HCT116 (cell line): ENCODE measurements around the gene DCN. TPM values are rescaled to one million over a fixed set of nuclear protein-coding genes. Genes with fewer than 3 reads are reported as not detected.

ENCODE experiments used
- ATAC-seq: fragments of 200-7000 bp; cut with Tn5 transposase; 2 replicates; pipeline ENCODE4 v1.9.1; 2020; ENCODE audit warnings: mild to moderate bottlenecking, moderate library complexity
- BruUV-seq: library from RNA; stranded (reverse); fragments of 400-500 nt; replicated peaks from 2 replicates; lab custom pipeline; 2021; lab: Mats Ljungman, UMichigan
- CTCF ChIA-PET: fragments of 300-600 bp; sonication (Branson Sonifier 250); formaldehyde crosslinking; loops from one replicate; lab custom pipeline; 2021; ENCODE audit warnings: antibody characterized with exemption; lab: Charles Lee
- POLR2A ChIA-PET: fragments of 300-600, 350-600 bp; sonication (Branson Sonifier 250); formaldehyde crosslinking; loops from one replicate; lab custom pipeline; 2021; ENCODE audit warnings: antibody characterized with exemption; lab: Charles Lee
- RAD21 ChIA-PET, 2 experiments: fragments of 300-600 bp; sonication (Branson Sonifier 250); formaldehyde crosslinking; loops; one replicate each; lab custom pipeline; 2023; ENCODE audit warnings: low total read pairs in 2 of 2; ENCODE audit not compliant: uncharacterized antibody in 2 of 2, unreplicated experiment in 2 of 2, low non-redundant PET in 1 of 2; lab: Charles Lee
- DNase-seq: peaks from one replicate; pipeline ENCODE4 v3.0.0-alpha.2; 2010; ENCODE audit warnings: low read depth, low spot score
- H2AFZ ChIP-seq: fragments of 200-600 bp; shearing (Covaris generic), sonication (generic); 2 replicates; pipeline ENCODE4 v1.6.1; 2017; ENCODE audit warnings: low read depth, mixed run types, mixed read lengths, antibody characterized with exemption, low read length; ENCODE audit not compliant: poor library complexity, severe bottlenecking
- H3K27ac ChIP-seq: 2 replicates; pipeline ENCODE4 v1.5.1; 2012; ENCODE audit warnings: low read depth, low read length
- H3K27me3 ChIP-seq: fragments of 200-600 bp; sonication (generic); 2 replicates; pipeline ENCODE4 v1.6.1; 2016; ENCODE audit warnings: mixed run types, low read length, mixed read lengths; ENCODE audit not compliant: insufficient read depth
- H3K36me3 ChIP-seq, 2 experiments: fragments of 200-500 bp in 1 of 2; fragments of 200-600 bp in 1 of 2; sonication (Bioruptor generic) in 1 of 2; sonication (generic) in 1 of 2; 2 replicates each; pipeline versions ENCODE4 v1.5.1 to v1.6.1; 2014 to 2016; ENCODE audit warnings: low read length in 2 of 2, inconsistent platforms in 1 of 2, mixed read lengths in 1 of 2, mixed run types in 1 of 2; ENCODE audit not compliant: insufficient read depth in 2 of 2, control insufficient read depth in 1 of 2
- H3K4me1 ChIP-seq, 2 experiments: fragments of 200-600 bp in 1 of 2; sonication (generic) in 1 of 2; 2 replicates each; pipeline versions ENCODE4 v1.5.1 to v1.6.1; 2012 to 2017; ENCODE audit warnings: low read length in 2 of 2, inconsistent platforms in 1 of 2, mild to moderate bottlenecking in 1 of 2, mixed read lengths in 1 of 2, mixed run types in 1 of 2, moderate library complexity in 1 of 2; ENCODE audit not compliant: insufficient read depth in 2 of 2, control insufficient read depth in 1 of 2
- H3K4me2 ChIP-seq: fragments of 200-600 bp; sonication (generic); 2 replicates; pipeline ENCODE4 v1.6.1; 2017; ENCODE audit warnings: mixed run types, low read length, mixed read lengths
- H3K4me3 ChIP-seq, 2 experiments: fragments of 200-600 bp in 1 of 2; sonication (generic) in 1 of 2; replicated peaks in 1 of 2; 2 replicates each; pipeline ENCODE4 v1.5.1; 2011 to 2016; ENCODE audit warnings: low read length in 2 of 2, control low read depth in 1 of 2, low read depth in 1 of 2, mild to moderate bottlenecking in 1 of 2, mixed read lengths in 1 of 2, mixed run types in 1 of 2
- H3K79me2 ChIP-seq: fragments of 200-600 bp; sonication (generic); 2 replicates; pipeline ENCODE4 v1.6.1; 2017; ENCODE audit warnings: mild to moderate bottlenecking, mixed run types, low read length, moderate library complexity, mixed read lengths; ENCODE audit not compliant: insufficient read depth
- H3K9ac ChIP-seq: fragments of 200-600 bp; sonication (generic); 2 replicates; pipeline ENCODE4 v1.6.1; 2016; ENCODE audit warnings: low read length, mixed read lengths
- H3K9me2 ChIP-seq: fragments of 200-600 bp; sonication (generic), shearing (Covaris generic); 2 replicates; pipeline ENCODE4 v1.6.1; 2017; ENCODE audit warnings: mixed run types, mild to moderate bottlenecking, moderate library complexity; ENCODE audit not compliant: insufficient read depth
- H3K9me3 ChIP-seq, 2 experiments: fragments of 200-500 bp in 1 of 2; fragments of 200-600 bp in 1 of 2; sonication (Bioruptor generic) in 1 of 2; sonication (generic) in 1 of 2; 2 replicates each; pipeline ENCODE4 v1.6.1; 2014 to 2017; ENCODE audit warnings: low read length in 2 of 2, mixed read lengths in 2 of 2, inconsistent platforms in 1 of 2, low read depth in 1 of 2, mild to moderate bottlenecking in 1 of 2, mixed run types in 1 of 2, moderate library complexity in 1 of 2; ENCODE audit not compliant: control insufficient read depth in 1 of 2, insufficient read depth in 1 of 2
- H4K20me1 ChIP-seq: fragments of 200-600 bp; sonication (generic), shearing (Covaris generic); 2 replicates; pipeline ENCODE4 v1.6.1; 2017; ENCODE audit warnings: mixed run types, mild to moderate bottlenecking, moderate library complexity; ENCODE audit not compliant: insufficient read depth
- CBX3 ChIP-seq: IDR thresholded peaks from 2 replicates; pipeline ENCODE4 v1.6.1; 2012; ENCODE audit warnings: low read depth
- CEBPB ChIP-seq: IDR thresholded peaks from 2 replicates; pipeline ENCODE4 v1.6.1; 2012; ENCODE audit warnings: low read depth
- ELF1 ChIP-seq: IDR thresholded peaks from 2 replicates; pipeline ENCODE4 v1.6.1; 2012; ENCODE audit warnings: low read depth, borderline replicate concordance
- EZH2 ChIP-seq: fragments of 200-600 bp; sonication (generic); IDR thresholded peaks from 2 replicates; pipeline ENCODE4 v1.6.1; 2017; ENCODE audit warnings: antibody characterized with exemption, mixed run types
- EZH2phosphoT487 ChIP-seq: fragments of 200-600 bp; IDR thresholded peaks from 2 replicates; pipeline ENCODE4 v1.6.1; 2018; ENCODE audit warnings: antibody characterized with exemption, borderline replicate concordance
- POLR2A ChIP-seq: IDR thresholded peaks from 2 replicates; pipeline ENCODE4 v1.7.0; 2011; ENCODE audit warnings: borderline replicate concordance; ENCODE audit not compliant: insufficient read depth, insufficient read length; ENCODE audit errors: extremely low read depth
- RAD21 ChIP-seq: IDR thresholded peaks from 2 replicates; pipeline ENCODE4 v1.6.1; 2012; ENCODE audit warnings: low read depth, mild to moderate bottlenecking
- REST ChIP-seq: IDR thresholded peaks from 2 replicates; pipeline ENCODE4 v1.6.1; 2012; ENCODE audit warnings: low read depth
- SIN3A ChIP-seq: IDR thresholded peaks from 2 replicates; pipeline ENCODE4 v1.6.1; 2012; ENCODE audit warnings: low read depth
- SP1 ChIP-seq: IDR thresholded peaks from 2 replicates; pipeline ENCODE4 v1.6.1; 2012; ENCODE audit warnings: low read depth
- YY1 ChIP-seq: IDR thresholded peaks from 2 replicates; pipeline ENCODE4 v1.6.1; 2011; ENCODE audit warnings: low read length, low read depth, moderate library complexity, mild to moderate bottlenecking; ENCODE audit not compliant: insufficient replicate concordance; ENCODE audit errors: extremely low read depth
- ZFX ChIP-seq: fragments of 450-650 bp; IDR thresholded peaks from 2 replicates; pipeline ENCODE4 v1.6.1; 2017
- ZNF274 ChIP-seq: fragments of 200-500 bp; sonication (Bioruptor generic); IDR thresholded peaks from 2 replicates; pipeline ENCODE4 v1.6.1; 2014; ENCODE audit warnings: mild to moderate bottlenecking, low read depth, low read length, inconsistent platforms
- intact Hi-C: fragments of 100-400 bp; cut with micrococcal nuclease; formaldehyde crosslinking; loops from 2 replicates; pipeline ENCODE4 v1.10.0; 2022
- total RNA-seq: library from RNA; stranded (reverse); gene quantifications from one replicate; pipeline ENCODE4 v1.2.1, GENCODE V29; 2021; ENCODE audit not compliant: unreplicated experiment
- TF ChIP-seq, protein P1 (sequence below): IDR thresholded peaks from 2 replicates; pipeline ENCODE4 v1.6.1; 2011; ENCODE audit warnings: mild to moderate bottlenecking, low read length, moderate library complexity; ENCODE audit not compliant: insufficient replicate concordance; ENCODE audit errors: extremely low read depth
- TF ChIP-seq, protein P2 (sequence below): IDR thresholded peaks from 2 replicates; pipeline ENCODE4 v1.6.1; 2012

Gene DCN
- total RNA-seq, 1 experiment from 2014 or later: 3.6 TPM

DNA sequence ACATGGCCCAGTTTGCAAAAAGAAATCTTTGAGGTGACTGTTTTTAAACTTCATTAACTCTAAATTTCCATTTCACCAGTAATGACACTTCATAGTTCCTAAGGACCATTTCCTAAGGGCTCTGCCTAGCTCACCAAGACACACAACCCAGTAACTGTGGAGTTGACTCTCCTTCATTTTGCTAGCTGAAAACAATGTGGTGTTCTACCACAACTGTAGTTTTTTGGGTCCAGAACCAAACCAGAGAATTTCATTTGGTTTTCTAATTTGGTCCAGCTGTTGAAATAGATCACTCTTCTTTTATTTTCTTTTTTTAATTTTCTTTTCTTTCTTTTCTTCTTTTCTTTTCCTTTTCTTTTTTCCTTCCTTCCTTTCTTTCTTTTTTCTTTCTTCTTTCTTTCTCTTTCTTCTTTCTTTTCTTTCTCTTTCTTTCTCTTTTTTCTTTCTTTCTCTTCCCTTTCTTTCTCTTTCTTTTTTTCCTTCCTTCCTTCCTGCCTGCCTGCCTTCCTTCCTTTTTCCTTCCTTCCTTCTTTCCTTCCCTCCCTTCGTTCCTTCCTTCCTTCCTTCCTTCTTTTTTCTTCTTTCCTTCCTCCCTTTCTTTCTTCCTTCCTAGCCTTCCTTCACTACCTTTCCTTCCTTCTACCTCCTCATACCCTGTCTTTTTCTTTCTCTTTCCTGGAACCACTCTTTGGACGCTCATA lies 52.8 kb downstream of the DCN start:
- RAD21 ChIA-PET: no interaction called here
- Histone ChIP-seq H3K4me1 (peaks cover 0 to 11% of the 10 kb centered on the region in 2 experiments; a peak in 2 of 4 replicates), H3K9me3 (no peaks in the 10 kb centered on the region), H3K9ac (no peak overlapping the region), H2AFZ (no peak overlapping the region), H3K36me3 (no peaks in the 10 kb centered on the region), H4K20me1 (no peaks in the 10 kb centered on the region), H3K4me3 (no peak overlapping the region), H3K4me2 (no peak overlapping the region), H3K27ac (no peak overlapping the region), H3K27me3 (no peaks in the 10 kb centered on the region), H3K9me2 (no peaks in the 10 kb centered on the region), H3K79me2 (no peaks in the 10 kb centered on the region)
- TF ChIP-seq SP1: no peak
- TF ChIP-seq SIN3A: no peak
- TF ChIP-seq CBX3: no peak
- DNase-seq (no peak), ATAC-seq (no peak)
- CTCF ChIA-PET: no interaction called here
- intact Hi-C loops: no loop called here
- no TSS peak for BruUV-seq
- POLR2A ChIA-PET: no interaction called here

GRCh38 chr12:91127751-91128150 lies 54.9 kb downstream of the DCN start:
- intact Hi-C loops: no loop called here
- Histone ChIP-seq H3K4me2 (peak overlapping the region; percentile 41), H3K4me3 (no peak overlapping the region), H2AFZ (peak overlapping the region; percentile 74), H3K27me3 (no peaks in the 10 kb centered on the region), H3K27ac (no peak overlapping the region), H3K9ac (no peak overlapping the region), H4K20me1 (no peaks in the 10 kb centered on the region), H3K36me3 (no peaks in the 10 kb centered on the region), H3K9me3 (no peaks in the 10 kb centered on the region), H3K9me2 (no peaks in the 10 kb centered on the region), H3K4me1 (peaks cover 0 to 11% of the 10 kb centered on the region in 2 experiments; a peak in 2 of 4 replicates), H3K79me2 (no peaks in the 10 kb centered on the region)
- no TSS peak for BruUV-seq
- ChIA-PET POLR2A (no interaction called here), CTCF (no interaction called here), RAD21 (no interaction called here)
- TF ChIP-seq SP1 (no peak), EZH2phosphoT487 (no peak), YY1 (no peak), RAD21 (no peak), EZH2 (no peak), SIN3A (no peak), ZFX (no peak), CEBPB (no peak), REST (no peak), ZNF274 (no peak), ELF1 (no peak), POLR2A (no peak)
- TF ChIP-seq, protein P1, sequence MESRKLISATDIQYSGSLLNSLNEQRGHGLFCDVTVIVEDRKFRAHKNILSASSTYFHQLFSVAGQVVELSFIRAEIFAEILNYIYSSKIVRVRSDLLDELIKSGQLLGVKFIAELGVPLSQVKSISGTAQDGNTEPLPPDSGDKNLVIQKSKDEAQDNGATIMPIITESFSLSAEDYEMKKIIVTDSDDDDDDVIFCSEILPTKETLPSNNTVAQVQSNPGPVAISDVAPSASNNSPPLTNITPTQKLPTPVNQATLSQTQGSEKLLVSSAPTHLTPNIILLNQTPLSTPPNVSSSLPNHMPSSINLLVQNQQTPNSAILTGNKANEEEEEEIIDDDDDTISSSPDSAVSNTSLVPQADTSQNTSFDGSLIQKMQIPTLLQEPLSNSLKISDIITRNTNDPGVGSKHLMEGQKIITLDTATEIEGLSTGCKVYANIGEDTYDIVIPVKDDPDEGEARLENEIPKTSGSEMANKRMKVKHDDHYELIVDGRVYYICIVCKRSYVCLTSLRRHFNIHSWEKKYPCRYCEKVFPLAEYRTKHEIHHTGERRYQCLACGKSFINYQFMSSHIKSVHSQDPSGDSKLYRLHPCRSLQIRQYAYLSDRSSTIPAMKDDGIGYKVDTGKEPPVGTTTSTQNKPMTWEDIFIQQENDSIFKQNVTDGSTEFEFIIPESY: no peak
- TF ChIP-seq, protein P2, sequence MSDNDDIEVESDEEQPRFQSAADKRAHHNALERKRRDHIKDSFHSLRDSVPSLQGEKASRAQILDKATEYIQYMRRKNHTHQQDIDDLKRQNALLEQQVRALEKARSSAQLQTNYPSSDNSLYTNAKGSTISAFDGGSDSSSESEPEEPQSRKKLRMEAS: no peak
- ATAC-seq: no peak
- DNase-seq: no peak
